VCaP (cell line): Measurements from ENCODE around the gene CTTN.

Experiments used
- H3K27ac ChIP-seq: fragments of 450-650 bp; 2 replicates; pipeline ENCODE4 v1.5.1; 2017
- CTCF ChIP-seq: fragments of 450-650 bp; conservative IDR thresholded peaks from 2 replicates; pipeline ENCODE4 v1.5.1; 2017; ENCODE audit warnings: mild to moderate bottlenecking, moderate library complexity

Gene CTTN

GRCh38 chr11:70460964-70461363 lies 62.6 kb downstream of the CTTN start:
- no peak for TF ChIP-seq CTCF

GRCh38 chr11:70462818-70463477 lies 64.6 kb downstream of the CTTN start:
- H3K27ac ChIP-seq = no peak overlapping the region
- no peak for TF ChIP-seq CTCF

More at GRCh38 chr11:70460964-70461363, 62.6 kb downstream of the CTTN start:
- H3K27ac ChIP-seq = no peak overlapping the region

- TF ChIP-seq CTCF = no peak
- no peak overlapping the region for H3K27ac ChIP-seq
These were observed 65.3 kb downstream of the CTTN start for GRCh38 chr11:70463478-70464255.

- H3K27ac ChIP-seq = no peak overlapping the region
- TF ChIP-seq CTCF = no peak
These were observed 66.4 kb downstream of the CTTN start for GRCh38 chr11:70464509-70465361.

- no peak overlapping the region for H3K27ac ChIP-seq
- TF ChIP-seq CTCF = no peak
These were observed 67.8 kb downstream of the CTTN start for GRCh38 chr11:70466154-70466553.

GRCh38 chr11:70466596-70466995 lies 68.3 kb downstream of the CTTN start:
- no peak overlapping the region for H3K27ac ChIP-seq
- TF ChIP-seq CTCF = no peak
